Neural progenitor cell (in vitro differentiated cells): ENCODE results near the gene TRPV5. TPM values are rescaled to one million over a fixed set of nuclear protein-coding genes. Genes with fewer than 3 reads are reported as not detected.
A peak's percentile ranks its signal among the peaks of the same experiment; 100 is the strongest.

Source experiments
- DNase-seq: peaks from one replicate; pipeline ENCODE4 v3.0.0-alpha.2; 2016; ENCODE audit warnings: low spot score
- H2AFZ ChIP-seq: fragments of 200-600 bp; sonication (generic); replicated peaks from 2 replicates; pipeline ENCODE4 v1.6.1; 2016; ENCODE audit warnings: antibody characterized with exemption
- H3F3A ChIP-seq: fragments of 200-600 bp; sonication (generic); 2 replicates; pipeline ENCODE4 v1.6.1; 2016; ENCODE audit warnings: antibody characterized with exemption, low read depth
- H3K27ac ChIP-seq: fragments of 200-600 bp; sonication (generic); 2 replicates; pipeline ENCODE4 v1.5.1; 2016; ENCODE audit warnings: mild to moderate bottlenecking
- H3K27me3 ChIP-seq: fragments of 200-600 bp; sonication (generic); 2 replicates; pipeline ENCODE4 v1.6.1; 2016; ENCODE audit warnings: mild to moderate bottlenecking, moderate library complexity
- H3K36me3 ChIP-seq: fragments of 200-600 bp; sonication (generic); 2 replicates; pipeline ENCODE4 v1.5.1; 2016
- H3K4me1 ChIP-seq: fragments of 200-600 bp; sonication (generic); 2 replicates; pipeline ENCODE4 v1.6.1; 2016; ENCODE audit warnings: mixed run types
- H3K4me2 ChIP-seq: fragments of 200-600 bp; sonication (generic); 2 replicates; pipeline ENCODE4 v1.6.1; 2016
- H3K4me3 ChIP-seq: fragments of 200-600 bp; sonication (generic); 2 replicates; pipeline ENCODE4 v1.5.1; 2016
- H3K79me2 ChIP-seq: fragments of 200-600 bp; sonication (generic); 2 replicates; pipeline ENCODE4 v1.6.1; 2016; ENCODE audit warnings: low read depth
- H3K9ac ChIP-seq: fragments of 200-600 bp; sonication (generic); 2 replicates; pipeline ENCODE4 v1.6.1; 2016
- H3K9me3 ChIP-seq: fragments of 200-600 bp; sonication (generic); 2 replicates; pipeline ENCODE4 v1.5.1; 2016; ENCODE audit warnings: low read depth
- H4K20me1 ChIP-seq: fragments of 200-600 bp; sonication (generic); 2 replicates; pipeline ENCODE4 v1.6.1; 2016; ENCODE audit warnings: low read depth
- H3K27ac Mint-ChIP-seq: 3 replicates; pipeline ENCODE4 v1.8.0; 2021; ENCODE audit warnings: mixed read lengths
- H3K27me3 Mint-ChIP-seq: 2 replicates; pipeline ENCODE4 v1.8.0; 2022; ENCODE audit warnings: low read depth, mild to moderate bottlenecking, inconsistent platforms, moderate library complexity, mixed read lengths; ENCODE audit not compliant: insufficient read depth
- H3K36me3 Mint-ChIP-seq: 3 replicates; pipeline ENCODE4 v1.8.0; 2021; ENCODE audit warnings: mixed read lengths
- H3K4me1 Mint-ChIP-seq: 3 replicates; pipeline ENCODE4 v1.8.0; 2021; ENCODE audit warnings: mixed read lengths
- H3K4me3 Mint-ChIP-seq: 3 replicates; pipeline ENCODE4 v1.8.0; 2021; ENCODE audit warnings: mild to moderate bottlenecking, moderate library complexity, mixed read lengths
- H3K9me3 Mint-ChIP-seq: 3 replicates; pipeline ENCODE4 v1.8.0; 2020; ENCODE audit warnings: mixed read lengths
- CTCF ChIP-seq: fragments of 200-600 bp; sonication (generic); IDR thresholded peaks from 2 replicates; pipeline ENCODE4 v1.5.1; 2017; ENCODE audit warnings: antibody characterized with exemption, mild to moderate bottlenecking
- EZH2 ChIP-seq: fragments of 200-600 bp; sonication (generic); IDR thresholded peaks from 2 replicates; pipeline ENCODE4 v1.6.1; 2017; ENCODE audit warnings: antibody characterized with exemption, mild to moderate bottlenecking, moderate library complexity
- EZH2phosphoT487 ChIP-seq: fragments of 200-600 bp; sonication (generic); IDR thresholded peaks from 2 replicates; pipeline ENCODE4 v1.6.1; 2017; ENCODE audit warnings: antibody characterized with exemption
- total RNA-seq: library from RNA; depleted of rRNA; stranded (reverse); fragments of >200 nt; gene quantifications from 2 replicates; pipeline ENCODE4 v1.2.3, GENCODE V29; 2015; ENCODE audit warnings: low replicate concordance

Gene TRPV5
- total RNA-seq, 1 donor from 2014 or later: not detected

GRCh38 chr7:142890874-142891485, 42.6 kb downstream of the TRPV5 start:
- H4K20me1 ChIP-seq: no peaks in the 10 kb centered on the region
- Mint-ChIP-seq H3K4me3 (peak overlapping the region; percentile 27), H3K9me3 (peaks cover 5% of the 10 kb centered on the region), H3K27me3 (peaks cover 16% of the 10 kb centered on the region), H3K27ac (peak overlapping the region; percentile 62), H3K36me3 (no peaks in the 10 kb centered on the region), H3K4me1 (peaks cover 15% of the 10 kb centered on the region)
- no peaks in the 10 kb centered on the region for H3F3A ChIP-seq
- no peak overlapping the region for H3K4me2 ChIP-seq
- no peaks in the 10 kb centered on the region for H3K9me3 ChIP-seq
- TF ChIP-seq EZH2phosphoT487 (no peak), EZH2 (no peak), CTCF (no peak)
- no peak overlapping the region for H3K27ac ChIP-seq
- no peak overlapping the region for H3K9ac ChIP-seq
- no peaks in the 10 kb centered on the region for H3K27me3 ChIP-seq
- DNase-seq: no peak
- no peaks in the 10 kb centered on the region for H3K4me1 ChIP-seq
- no peak overlapping the region for H2AFZ ChIP-seq
- no peaks in the 10 kb centered on the region for H3K36me3 ChIP-seq
- H3K79me2 ChIP-seq: no peaks in the 10 kb centered on the region
- H3K4me3 ChIP-seq: no peak overlapping the region

DNA sequence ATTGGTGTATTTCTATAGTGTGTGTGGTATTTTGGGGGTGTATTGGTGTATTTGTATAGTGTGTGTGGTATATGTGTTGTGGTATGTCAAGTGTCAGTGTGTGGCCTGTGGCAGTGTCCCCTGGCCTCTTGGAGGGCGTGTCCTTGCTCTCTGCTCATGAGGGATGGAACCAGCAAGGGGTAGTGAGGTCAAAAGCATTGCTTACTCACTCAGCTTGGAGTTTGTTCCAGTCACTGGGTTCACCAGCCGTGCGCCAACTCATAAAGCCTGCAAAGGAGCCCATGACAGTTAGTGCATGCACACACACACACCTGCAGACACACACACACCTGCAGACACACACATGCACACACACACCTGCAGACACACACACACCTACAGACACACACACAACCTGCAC, 43.7 kb downstream of the TRPV5 start:
- no peaks in the 10 kb centered on the region for H3K27me3 ChIP-seq
- DNase-seq: no peak
- no peak overlapping the region for H3K9ac ChIP-seq
- no peak overlapping the region for H3K27ac ChIP-seq
- H3K27ac Mint-ChIP-seq: no peak overlapping the region
- H4K20me1 ChIP-seq: no peaks in the 10 kb centered on the region
- no peaks in the 10 kb centered on the region for H3K36me3 Mint-ChIP-seq
- H3K4me1 Mint-ChIP-seq: peaks cover 15% of the 10 kb centered on the region
- TF ChIP-seq EZH2: no peak
- TF ChIP-seq EZH2phosphoT487: no peak
- TF ChIP-seq CTCF: no peak
- H3K36me3 ChIP-seq: no peaks in the 10 kb centered on the region
- no peak overlapping the region for H3K4me2 ChIP-seq
- no peak overlapping the region for H2AFZ ChIP-seq
- H3K9me3 ChIP-seq: no peaks in the 10 kb centered on the region
- H3K27me3 Mint-ChIP-seq: peaks cover 16% of the 10 kb centered on the region
- no peak overlapping the region for H3K4me3 Mint-ChIP-seq
- H3K9me3 Mint-ChIP-seq: peaks cover 5% of the 10 kb centered on the region
- no peaks in the 10 kb centered on the region for H3K4me1 ChIP-seq
- H3K79me2 ChIP-seq: no peaks in the 10 kb centered on the region
- no peaks in the 10 kb centered on the region for H3F3A ChIP-seq
- no peak overlapping the region for H3K4me3 ChIP-seq

GRCh38 chr7:142887282-142888015, 46.1 kb downstream of the TRPV5 start:
- Histone ChIP-seq H3K9ac (no peak overlapping the region), H3K27ac (no peak overlapping the region), H3K27me3 (no peaks in the 10 kb centered on the region), H3K9me3 (no peaks in the 10 kb centered on the region), H3K4me3 (no peak overlapping the region), H3K79me2 (no peaks in the 10 kb centered on the region), H3F3A (no peaks in the 10 kb centered on the region), H4K20me1 (no peaks in the 10 kb centered on the region), H3K36me3 (no peaks in the 10 kb centered on the region), H2AFZ (no peak overlapping the region), H3K4me1 (no peaks in the 10 kb centered on the region), H3K4me2 (no peak overlapping the region)
- DNase-seq: no peak
- peaks cover 15% of the 10 kb centered on the region for H3K4me1 Mint-ChIP-seq
- TF ChIP-seq EZH2phosphoT487 (no peak), EZH2 (no peak), CTCF (no peak)
- H3K36me3 Mint-ChIP-seq: no peaks in the 10 kb centered on the region
- H3K4me3 Mint-ChIP-seq: no peak overlapping the region
- H3K27ac Mint-ChIP-seq: no peak overlapping the region
- H3K27me3 Mint-ChIP-seq: peaks cover 16% of the 10 kb centered on the region
- H3K9me3 Mint-ChIP-seq: peaks cover 5% of the 10 kb centered on the region
